Daoy (cell line): ENCODE results near the gene PCCA. TPM values are rescaled to one million over a fixed set of nuclear protein-coding genes. Genes with fewer than 3 reads are reported as not detected.

Source experiments
- DNase-seq: peaks from one replicate; pipeline ENCODE4 v3.0.0-alpha.2; 2015; ENCODE audit warnings: low read depth
- total RNA-seq: library from RNA; depleted of rRNA; stranded (reverse); fragments of >200 nt; shearing (Covaris generic); gene quantifications from 2 replicates; pipeline ENCODE4 v1.2.3, GENCODE V29; 2014

Gene PCCA
- total RNA-seq, 1 experiment from 2014 or later: 6.2 TPM

DNA sequence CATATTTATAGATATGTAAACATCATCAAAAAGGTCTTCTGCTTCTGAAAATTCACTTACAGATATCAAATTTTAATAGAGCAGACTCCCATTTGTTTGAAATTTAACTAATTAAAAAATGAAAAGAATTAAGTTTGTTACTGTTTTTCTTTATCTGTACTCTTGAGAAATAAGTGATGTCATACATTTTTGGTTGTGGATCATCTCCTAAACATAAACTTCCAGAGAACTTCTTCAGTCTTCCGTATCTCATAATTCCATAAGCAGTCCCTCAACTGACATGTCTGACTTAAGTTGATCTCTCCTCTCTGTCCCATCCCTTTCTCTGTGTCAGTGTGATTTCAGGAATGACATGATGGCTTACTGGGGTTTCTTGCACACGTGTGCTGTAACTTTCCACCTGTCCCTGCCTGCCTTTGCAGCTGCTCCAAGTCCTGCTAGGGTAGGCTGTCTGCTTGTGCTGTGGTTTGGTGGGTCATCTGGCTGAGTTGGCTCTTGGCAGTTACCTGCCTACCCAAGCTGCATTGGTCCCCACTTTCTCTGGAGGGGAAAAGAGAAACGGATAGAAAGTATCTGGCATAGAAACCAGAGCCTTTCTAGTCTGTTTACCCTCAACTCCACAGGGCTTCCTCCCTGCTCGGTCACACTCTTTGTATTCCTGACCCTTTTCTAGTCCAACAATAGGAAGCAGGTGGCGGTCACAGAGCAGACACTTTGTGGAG, 372.6 kb downstream of the PCCA start:
- DNase-seq: no peak

DNA sequence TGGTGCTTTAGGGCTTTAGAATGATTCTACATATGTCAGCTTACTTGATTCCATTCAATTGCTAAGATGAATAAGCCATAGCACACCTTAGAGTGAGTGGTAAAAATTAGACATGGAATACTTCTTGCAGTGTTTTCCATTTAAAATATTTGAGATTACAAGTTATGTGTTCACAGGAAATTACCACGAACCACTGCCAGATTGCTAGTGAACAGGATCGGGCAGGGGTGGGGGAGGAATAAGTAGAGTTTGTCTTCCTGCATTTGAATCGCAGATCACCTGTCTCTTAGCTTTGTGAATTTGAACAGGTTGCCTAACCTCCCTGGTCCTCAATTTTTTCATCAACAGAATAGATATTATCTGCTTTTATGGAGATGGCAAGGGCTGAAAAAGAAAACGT, 375.1 kb downstream of the PCCA start:
- no peak for DNase-seq

DNA sequence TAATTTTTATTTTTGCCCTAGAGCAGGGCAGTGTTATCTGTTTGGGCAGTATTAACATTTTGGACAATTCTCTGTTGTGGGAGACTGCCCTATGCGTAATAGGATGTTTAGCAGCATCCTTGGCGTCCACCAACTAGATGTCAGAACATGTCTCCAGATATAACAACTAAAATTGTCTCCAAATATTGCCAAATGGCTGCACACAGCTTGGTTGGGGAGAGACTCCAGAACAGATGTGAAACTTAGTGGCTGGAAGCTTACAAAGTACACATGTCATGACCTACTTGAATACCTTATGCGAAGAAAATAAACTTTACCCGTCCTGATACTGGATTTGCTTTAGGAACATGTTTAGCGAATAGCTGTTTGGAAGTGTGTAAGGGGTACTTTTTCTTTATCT, 376.7 kb downstream of the PCCA start:
- DNase-seq: no peak

DNA sequence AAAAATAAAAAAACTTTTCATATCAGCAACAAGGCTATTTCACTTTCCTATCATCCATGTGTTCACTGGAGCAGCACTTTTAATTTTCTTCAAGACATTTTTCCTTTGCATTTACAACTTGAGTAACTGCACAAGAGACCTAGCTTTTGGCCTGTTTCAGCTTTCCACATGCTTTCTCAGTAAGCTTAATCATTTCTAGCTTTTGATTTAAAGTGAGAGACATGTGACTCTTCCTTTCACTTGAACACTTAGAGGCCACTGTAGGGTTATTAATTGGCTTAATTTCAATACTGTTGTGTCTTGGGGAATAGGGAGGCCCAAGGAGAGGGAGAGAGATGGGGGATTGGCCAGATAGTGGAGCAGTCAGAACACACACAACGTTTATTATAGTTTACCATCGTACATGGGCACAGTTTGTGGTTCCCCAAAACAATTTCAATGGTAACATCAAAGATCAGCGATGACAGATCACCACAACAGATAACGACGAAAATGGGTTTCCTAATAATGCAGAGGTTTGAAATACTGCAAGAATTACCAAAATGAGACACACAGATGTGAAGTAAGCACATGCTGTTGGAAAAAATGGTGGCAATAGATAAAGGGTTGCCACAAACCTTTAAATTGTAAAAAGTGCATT, 382.1 kb downstream of the PCCA start:
- no peak for DNase-seq

DNA sequence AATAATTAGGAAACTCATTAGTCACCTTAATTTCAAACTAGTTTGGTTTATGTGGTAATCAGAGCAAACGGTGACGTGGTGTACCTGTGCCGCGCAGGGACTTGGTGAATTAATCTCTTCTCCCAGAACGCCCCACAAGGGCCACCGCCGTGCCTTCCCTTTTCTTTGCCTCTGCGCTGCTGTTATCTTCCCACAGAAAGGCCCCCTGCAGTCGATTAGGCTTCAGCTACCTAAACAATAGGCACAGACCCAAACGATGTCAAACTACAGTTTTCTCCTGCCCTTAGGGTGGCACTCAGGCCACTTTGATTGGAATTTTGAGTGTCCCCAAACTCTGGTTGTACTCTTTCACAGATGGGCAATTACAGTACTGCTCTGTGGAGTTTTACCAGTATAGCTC, 384.2 kb downstream of the PCCA start:
- DNase-seq: no peak

DNA sequence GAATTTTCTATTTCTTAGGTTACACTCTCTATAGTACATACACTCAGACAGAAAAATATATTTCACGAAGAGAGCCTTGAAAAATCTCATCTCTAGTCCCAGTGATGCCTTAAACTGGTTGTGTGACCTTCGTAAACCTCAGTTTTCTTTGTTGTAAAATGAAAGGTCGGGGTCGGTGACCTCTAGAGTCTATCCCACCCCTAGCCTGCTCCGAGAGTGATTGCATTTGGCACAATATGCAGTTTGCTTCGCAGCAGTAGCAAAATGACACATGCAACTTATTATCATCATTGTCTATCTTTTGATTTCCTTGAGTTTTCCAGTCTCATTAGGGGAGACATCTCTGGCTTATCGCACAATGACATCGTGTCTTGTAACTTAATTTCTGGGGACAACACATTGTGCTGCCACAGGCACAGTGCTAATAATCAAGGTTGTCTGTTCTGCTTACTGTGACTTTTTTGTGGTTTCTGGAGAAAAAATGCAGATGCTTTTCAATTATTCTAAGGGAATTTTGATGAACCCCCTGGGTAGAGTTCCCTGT, 384.7 kb downstream of the PCCA start:
- DNase-seq: no peak

DNA sequence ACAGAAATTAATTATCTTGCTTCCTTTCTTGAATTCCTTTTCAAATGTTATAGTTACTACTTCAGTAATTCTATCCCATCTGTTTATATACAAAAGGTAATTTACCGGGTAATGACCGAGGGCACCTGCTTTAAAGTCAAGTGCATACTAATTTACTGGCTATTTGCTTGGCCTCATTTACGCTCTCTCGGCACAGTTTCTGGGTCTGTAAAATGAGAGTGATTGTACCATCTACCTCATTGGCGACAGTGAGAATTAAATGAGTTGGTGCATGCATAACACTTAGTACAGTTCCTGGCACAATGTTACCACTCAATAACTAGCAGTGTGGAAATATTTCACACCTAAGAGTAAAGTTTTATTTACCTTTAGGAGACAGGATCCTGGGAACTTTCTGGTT, 388.1 kb downstream of the PCCA start:
- no peak for DNase-seq

DNA sequence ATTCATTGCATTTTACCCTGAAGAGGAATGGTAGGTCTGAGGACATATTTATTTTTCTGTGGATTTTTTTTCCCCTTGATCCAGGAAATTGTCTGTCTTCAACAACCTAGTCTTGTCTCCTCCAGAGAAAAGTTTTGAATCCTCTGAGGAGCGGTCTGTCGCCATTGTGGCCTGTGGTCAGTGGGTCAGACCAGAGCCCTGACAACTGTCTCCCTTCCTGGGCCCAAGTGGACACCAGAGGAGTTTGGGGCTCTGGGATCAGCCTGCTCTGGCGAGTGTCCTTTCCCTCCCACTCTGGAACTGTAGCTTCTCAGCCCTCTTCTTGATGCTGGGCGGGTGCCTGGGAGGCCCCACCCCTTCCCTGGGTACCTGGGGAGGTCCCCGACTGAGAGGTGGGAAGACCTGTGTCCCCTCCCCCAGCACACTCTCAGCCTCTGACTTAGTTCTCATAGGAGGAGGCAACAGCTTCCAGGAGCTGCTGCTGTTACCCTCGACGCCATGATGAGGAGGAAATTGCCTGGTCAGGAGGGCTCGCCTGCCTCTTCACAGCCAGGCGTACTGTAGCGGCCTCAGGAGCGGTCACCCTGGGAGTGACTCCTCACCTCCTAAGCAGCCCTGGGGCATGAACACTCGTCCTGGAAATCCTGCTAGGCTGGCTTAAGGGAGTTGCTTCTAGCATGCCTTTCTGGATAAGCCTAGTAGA, 389.4 kb downstream of the PCCA start:
- DNase-seq: no peak

DNA sequence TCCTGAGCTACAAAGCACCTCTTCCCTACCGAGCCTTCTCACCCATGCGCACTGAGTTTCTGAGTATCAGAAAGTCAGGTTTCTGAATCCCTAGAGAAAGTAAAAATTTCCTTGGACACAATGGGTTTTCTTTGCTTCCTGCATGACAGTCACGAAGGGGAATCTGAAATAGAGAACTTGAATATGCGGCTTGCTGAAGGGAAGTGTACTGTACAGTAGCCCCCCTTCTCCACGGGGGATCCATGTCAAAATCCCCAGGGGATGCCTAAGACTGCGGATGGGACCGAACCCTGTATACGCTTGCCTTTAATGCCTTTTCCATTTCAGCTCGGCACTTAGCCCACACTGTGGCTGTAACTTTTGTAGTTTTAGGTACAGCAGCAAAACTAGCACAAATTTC, 391.8 kb downstream of the PCCA start:
- DNase-seq: no peak

DNA sequence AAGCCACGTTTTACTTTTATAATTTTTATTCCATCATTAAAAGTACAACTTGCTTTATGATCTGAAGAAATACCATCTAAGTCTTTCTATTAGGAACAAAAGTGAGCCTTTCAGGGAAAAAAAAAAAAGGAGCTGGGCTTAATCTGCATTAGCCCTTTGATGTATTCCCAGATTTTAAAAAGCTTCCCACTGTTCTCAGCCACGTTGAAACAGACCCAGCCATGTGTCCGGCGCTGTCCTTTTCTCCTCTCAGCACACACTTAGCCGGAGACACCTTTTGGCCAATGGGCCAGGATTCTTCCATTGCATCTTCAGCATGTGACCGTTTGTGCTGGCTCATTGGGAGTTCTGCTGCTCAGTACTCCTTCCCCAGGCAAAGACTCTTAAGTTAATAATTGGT, 394.2 kb downstream of the PCCA start:
- no peak for DNase-seq

DNA sequence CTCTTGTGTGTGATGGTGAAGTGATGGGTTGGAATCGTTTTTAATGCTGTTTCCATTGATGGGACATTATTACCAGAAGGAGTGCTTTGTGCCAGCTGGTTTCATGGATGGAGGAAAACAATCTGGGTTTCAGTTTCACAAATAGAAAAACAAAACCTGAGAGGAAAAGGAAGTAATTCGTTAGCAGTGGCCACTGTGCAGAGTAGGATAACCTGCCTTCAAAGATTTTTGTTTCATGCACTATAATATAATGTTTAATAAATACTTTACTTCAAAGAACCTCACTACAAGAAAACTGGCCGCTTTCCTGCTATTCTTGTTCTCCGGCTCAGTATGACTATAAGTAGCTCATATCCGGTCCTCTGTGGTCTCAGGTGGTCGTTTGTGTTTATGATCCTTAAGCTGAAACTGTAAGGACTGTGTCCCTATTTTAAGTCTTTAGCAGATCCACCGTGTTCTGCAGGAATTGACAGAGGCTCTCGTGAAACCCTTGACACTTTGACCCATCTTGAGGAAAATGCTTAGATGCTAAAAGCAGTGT, 395.0 kb downstream of the PCCA start:
- DNase-seq: no peak

DNA sequence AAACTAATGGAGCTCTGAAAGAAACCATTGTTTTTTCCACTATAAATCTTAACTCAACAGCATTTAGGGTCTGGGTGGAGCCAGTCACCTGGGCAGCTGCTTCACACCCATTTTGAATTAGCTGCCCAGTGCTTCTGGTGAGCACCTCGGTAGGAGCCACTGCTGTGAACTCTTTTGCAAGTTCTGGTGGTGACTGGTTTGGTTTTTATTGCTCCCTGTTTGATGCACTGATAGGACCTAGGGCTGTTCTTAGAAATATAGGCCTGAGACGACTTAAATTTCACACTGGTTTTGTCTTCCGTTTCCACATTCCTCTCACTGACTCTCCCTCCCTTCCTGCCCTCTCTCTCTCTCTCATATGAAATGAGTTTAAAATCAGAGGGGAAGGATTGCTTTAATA, 395.8 kb downstream of the PCCA start:
- no peak for DNase-seq

DNA sequence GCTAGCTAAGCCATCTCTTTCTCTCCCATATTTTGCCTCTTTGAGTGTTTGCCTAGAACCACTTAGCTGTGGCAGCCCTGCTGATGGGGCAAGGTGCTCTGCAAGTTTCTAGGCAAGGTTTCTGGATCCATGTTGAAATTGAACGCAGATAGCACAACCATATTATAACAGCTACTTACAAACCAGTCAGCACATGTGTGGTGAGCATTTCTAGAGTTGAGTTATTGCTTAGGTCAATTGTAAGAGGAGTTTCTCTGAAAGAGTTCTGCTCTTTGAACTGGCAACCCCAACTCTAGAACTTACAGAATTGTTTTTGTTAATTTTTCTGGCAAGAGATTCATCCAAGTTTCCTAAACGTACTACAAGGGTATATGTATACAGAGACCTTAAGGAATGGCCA, 396.4 kb downstream of the PCCA start:
- no peak for DNase-seq

DNA sequence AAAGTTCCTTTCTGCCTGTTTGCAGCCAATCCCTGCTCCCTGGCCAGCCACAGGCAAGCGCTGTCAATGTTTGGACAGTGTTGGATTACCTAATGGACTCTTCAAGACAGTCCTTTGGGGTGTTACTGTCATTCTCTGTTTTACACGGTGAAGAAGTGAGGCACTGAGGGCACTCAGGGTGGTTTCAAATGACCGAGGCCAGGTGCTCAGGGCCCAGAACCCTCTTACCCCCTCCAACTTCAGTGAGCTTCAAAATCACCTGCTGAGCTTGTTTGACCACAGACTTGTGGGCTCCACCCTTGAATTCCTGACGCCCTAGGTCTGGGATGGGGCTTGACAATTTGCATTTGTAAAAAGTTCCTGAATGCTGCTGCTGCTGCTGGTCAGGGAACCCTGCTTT, 401.8 kb downstream of the PCCA start:
- DNase-seq: no peak

DNA sequence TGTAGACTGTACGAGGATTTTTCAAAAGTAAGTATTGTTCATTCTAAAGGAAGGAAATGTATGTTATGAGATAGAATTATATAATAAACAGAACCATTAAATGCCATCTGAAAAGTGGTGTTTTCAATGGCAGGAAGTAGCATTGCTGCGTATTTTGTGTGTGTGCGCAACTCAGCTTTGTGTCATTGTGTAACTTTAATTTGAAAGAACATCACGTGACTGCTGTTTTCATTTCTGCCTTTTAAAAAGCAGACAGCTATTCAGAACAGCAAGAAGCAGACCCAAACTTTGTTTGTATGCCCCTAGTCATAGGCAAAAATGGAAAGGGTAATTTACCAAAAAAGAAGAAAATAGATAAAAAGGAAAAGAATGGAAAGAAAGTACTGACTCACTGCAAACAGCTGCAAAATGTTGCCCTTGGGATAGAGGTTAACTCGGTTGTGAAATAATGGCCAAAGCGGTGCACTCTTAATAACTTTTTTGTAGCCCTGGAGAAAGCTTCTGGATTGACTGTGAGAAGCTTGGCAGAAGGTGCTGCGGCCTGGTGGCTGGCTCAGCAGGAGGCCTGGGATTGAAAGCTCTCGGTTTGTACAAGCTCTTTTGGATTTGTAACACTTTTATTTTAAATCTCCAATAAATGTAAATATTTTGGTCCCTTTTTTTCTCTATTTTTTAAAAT, 402.4 kb downstream of the PCCA start:
- no peak for DNase-seq

DNA sequence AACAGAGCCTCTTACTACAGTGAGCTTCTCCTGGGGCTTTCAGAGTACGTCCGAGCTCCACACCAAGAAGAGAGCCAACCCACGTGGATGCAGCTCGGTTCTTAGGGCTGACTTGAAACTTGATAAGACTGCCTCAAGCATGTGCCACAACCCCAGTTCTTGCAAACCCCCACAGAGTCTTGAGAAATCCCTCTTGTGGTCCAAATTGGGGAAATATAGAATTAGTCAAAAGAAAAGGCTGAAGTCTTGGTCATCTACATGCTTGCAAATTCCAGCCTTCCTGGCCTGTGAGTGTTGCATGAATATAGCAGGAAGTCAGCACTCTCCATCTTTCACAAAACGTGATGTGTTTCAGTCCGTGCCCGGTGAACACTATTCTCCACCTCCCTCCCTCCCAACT, 404.5 kb downstream of the PCCA start:
- no peak for DNase-seq

DNA sequence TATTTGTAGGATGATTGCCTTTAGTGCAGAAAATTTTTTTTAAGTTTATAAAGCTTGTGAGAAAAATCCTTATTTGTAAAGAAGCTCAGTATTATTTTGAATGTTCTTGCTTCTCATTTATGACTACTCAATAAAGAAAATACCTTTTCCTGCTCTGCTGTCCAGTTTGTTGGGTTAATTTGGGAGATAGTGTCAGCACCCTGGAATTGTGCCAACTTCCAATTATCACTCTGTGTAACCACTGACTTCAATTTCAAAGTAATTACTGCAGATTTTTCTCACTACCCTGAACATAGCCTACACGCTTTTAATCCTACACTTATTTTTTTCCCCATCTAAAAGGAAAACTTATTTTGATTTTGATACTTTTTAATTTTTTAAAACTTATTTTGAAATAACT, 406.6 kb downstream of the PCCA start:
- DNase-seq: no peak

DNA sequence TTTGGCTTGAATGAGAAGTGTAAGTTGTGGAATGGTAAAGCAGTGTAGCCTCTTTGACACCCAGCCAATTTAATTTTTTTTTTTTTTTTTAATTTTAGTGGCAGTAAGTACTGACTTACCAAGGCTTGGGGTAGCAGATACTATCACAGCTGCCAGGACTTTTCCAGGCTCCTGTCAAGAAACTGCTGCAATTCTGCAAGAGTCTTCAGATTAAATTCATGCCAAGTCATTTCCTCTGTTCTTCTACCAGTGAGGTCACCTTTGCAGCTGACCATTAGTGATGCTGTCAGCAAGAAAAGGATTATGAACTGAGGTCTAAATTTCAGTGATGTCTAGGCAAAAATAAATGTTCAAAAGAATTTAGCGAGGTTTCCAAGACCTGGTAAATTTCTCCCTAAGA, 408.5 kb downstream of the PCCA start:
- no peak for DNase-seq

DNA sequence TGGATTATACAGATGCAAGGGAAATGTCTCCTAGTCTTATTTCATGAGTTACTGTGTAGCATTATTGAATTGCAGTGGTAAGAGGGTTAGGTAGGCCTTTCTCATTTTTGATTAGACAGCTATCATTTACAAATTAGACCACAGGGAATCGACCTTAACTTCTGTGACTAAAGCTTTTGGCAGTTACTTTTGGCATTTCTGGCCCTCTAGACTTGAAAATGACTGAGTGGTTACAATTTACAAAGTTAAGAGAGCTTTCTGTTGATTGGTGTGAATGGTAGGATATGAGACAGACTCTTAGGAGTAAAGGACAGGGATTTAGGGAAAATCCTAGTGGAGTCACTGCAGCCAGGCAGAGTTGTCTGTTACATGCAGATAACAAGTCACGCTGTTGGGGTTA, 413.6 kb downstream of the PCCA start:
- no peak for DNase-seq

DNA sequence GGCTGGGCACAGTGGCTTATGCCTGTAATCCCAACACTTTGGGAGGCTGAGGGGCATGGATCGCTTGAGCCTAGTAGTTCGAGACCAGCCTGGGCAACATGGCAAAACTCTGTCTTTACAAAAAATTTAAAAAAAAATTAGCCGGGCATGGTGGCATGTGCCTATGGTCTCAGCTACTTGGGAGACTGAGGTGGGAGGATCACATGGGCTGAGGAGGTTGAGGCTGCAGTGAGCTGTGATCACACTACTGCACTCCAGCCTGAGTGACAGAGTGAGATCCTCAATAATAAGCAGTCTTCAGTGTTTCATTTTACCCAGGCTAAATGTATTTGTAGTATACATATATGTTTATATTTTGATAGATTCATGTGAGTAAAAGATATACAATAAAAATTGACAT, 414.7 kb downstream of the PCCA start:
- no peak for DNase-seq

DNA sequence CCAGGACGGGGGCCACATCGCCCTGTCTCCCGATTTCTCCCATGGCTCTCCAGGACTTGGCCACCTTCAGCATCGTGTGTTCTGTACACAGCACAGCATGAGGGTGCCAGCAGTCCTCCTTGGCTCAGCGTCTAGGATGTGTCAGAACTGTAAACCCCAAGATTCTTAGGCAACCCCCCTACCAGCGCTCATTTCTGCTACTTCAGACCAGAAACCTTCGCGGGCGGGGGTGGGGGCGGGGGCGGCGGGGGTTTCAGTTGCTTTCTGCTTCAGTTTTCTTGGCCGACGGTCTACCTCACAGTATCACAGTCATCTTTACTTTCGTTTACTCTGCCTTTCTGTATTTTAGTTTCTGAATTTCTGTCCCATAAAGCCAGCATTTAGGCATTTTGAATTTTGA, 417.3 kb downstream of the PCCA start:
- no peak for DNase-seq
